Heart right ventricle (tissue), 16 donors: Measurements from ENCODE around the gene STOML1. TPM values are rescaled to one million over a fixed set of nuclear protein-coding genes. Genes with fewer than 3 reads are reported as not detected.
A peak's percentile ranks its signal among the peaks of the same experiment; 100 is the strongest.

Experiments
- ATAC-seq, 8 donors: fragments of 200-7000 bp; cut with Tn5 transposase; one replicate each; pipeline ENCODE4 v1.9.1; 2020; ENCODE audit warnings: mild to moderate bottlenecking in 8 of 8, moderate library complexity in 8 of 8, moderate number of reproducible peaks in 1 of 8
- DNase-seq, 2 donors: peaks; one replicate each; pipeline ENCODE4 v3.0.0-alpha.2; 2020
- H3K27ac ChIP-seq, 10 donors: fragments of 200-600 bp; sonication (generic) in 2 of 10; one replicate each; pipeline versions ENCODE4 v1.5.0 to v1.8.0; 2020 to 2022; ENCODE audit warnings: mild to moderate bottlenecking in 3 of 10
- H3K27me3 ChIP-seq, 7 donors: fragments of 200-600 bp; one replicate each; pipeline ENCODE4 v1.8.0; 2021 to 2022; ENCODE audit warnings: mild to moderate bottlenecking in 2 of 7
- H3K36me3 ChIP-seq, 9 donors: fragments of 200-600 bp; sonication (generic) in 1 of 9; one replicate each; pipeline versions ENCODE4 v1.5.0 to v1.8.0; 2020 to 2022; ENCODE audit warnings: mild to moderate bottlenecking in 2 of 9
- H3K4me1 ChIP-seq, 9 donors: fragments of 200-600 bp; sonication (generic) in 1 of 9; one replicate each; pipeline versions ENCODE4 v1.5.0 to v1.8.0; 2020 to 2022; ENCODE audit warnings: mild to moderate bottlenecking in 4 of 9
- H3K4me3 ChIP-seq, 10 donors: fragments of 200-600 bp; sonication (generic) in 2 of 10; one replicate each; pipeline versions ENCODE4 v1.5.0 to v1.8.0; 2020 to 2022; ENCODE audit warnings: mild to moderate bottlenecking in 7 of 10, moderate library complexity in 2 of 10
- H3K9me3 ChIP-seq, 11 donors: fragments of 200-600 bp in 10 of 11; sonication (generic) in 2 of 11; one replicate each; pipeline versions ENCODE4 v1.5.0 to v1.8.0; 2013 to 2022; ENCODE audit warnings: mild to moderate bottlenecking in 2 of 11, control low read depth in 1 of 11, moderate library complexity in 1 of 11
- WGBS, 2 donors: extraction: QIAGEN DNeasy Blood & Tissue Kit; methylation state at CpG; one replicate each; pipeline ENCODE4 v1.1.7; 2013; ENCODE audit warnings: inconsistent platforms in 1 of 2; 5-methylcytosine and 5-hydroxymethylcytosine counted together
- intact Hi-C, 10 donors: fragments of 100-400 bp; cut with DNase I; formaldehyde crosslinking; loops; one replicate each; pipeline versions ENCODE4 v1.11.1 to v1.14.2; 2022
- polyA plus RNA-seq, 2 donors: library from polyadenylated mRNA; stranded (reverse); fragments of 200-250 nt; gene quantifications; one replicate each; pipeline ENCODE4 v1.2.3, GENCODE V29; 2013
- total RNA-seq, 10 donors: library from RNA; stranded (reverse); fragmentation: NEBNext Ultra II Directional in 3 of 10; extraction: Animal tissue kit (Norgen Biotek cat#: 25700) in 3 of 10; gene quantifications; one replicate each; pipeline versions ENCODE4 v1.2.1 to v1.2.4, GENCODE V29; 2021 to 2023
- TF ChIP-seq, protein P1 (sequence below), 9 donors: fragments of 200-600 bp; sonication (generic) in 2 of 9; IDR thresholded peaks; one replicate each; pipeline versions ENCODE4 v1.5.0 to v1.8.0; 2021 to 2022; ENCODE audit warnings: antibody characterized with exemption in 9 of 9, mild to moderate bottlenecking in 5 of 9, moderate library complexity in 1 of 9
- donor health status: Arrhythmogenic right ventricular cardiomyopathy.
- donor health status: ischemic (EF 13 %, LVEDD 7.1; RV severe dilation, severe dysfunction).
- donor health status: healthy with polysubstance abuse.
- donor health status: DM: no; HTN: yes; CAD: no.
- donor health status: DM: no; HTN: no; CAD: no.
- donor health status: ischemic (EF 25% LVEDD 6.9; RV normal size, moderate dysfunction).
- donor health status: ischemic (EF 25% LVEDD 5.7; RV mildly dilated, moderate dysfunction).
- donor health status: healthy.
- donor health status: DM: yes; HTN: yes; CAD: no.
- donor health status: Ischemic cardiomyopathy.
- donor health status: ischemic (EF 35%, LVEDD 5.7; RV mildly dilated, moderate dysfunction).
- donor health status: nonischemic (EF 11% LVEDD 7.7; RV severe dilation, severe dysfunction).
- donor health status: DM: yes; HTN: yes; CAD: no.
- donor health status: PGD.
- donor health status: ischemic (EF 29% LVEDD 5.4; RV normal size, mild dysfunction).
- donor health status: nonischemic (EF 23%, LVEDD 6.1; RV moderate dilation, normal function).

STOML1 gene
- total and polyA plus RNA-seq, 12 donors: 21.1 to 38.4 (median 28.2) TPM

DNA sequence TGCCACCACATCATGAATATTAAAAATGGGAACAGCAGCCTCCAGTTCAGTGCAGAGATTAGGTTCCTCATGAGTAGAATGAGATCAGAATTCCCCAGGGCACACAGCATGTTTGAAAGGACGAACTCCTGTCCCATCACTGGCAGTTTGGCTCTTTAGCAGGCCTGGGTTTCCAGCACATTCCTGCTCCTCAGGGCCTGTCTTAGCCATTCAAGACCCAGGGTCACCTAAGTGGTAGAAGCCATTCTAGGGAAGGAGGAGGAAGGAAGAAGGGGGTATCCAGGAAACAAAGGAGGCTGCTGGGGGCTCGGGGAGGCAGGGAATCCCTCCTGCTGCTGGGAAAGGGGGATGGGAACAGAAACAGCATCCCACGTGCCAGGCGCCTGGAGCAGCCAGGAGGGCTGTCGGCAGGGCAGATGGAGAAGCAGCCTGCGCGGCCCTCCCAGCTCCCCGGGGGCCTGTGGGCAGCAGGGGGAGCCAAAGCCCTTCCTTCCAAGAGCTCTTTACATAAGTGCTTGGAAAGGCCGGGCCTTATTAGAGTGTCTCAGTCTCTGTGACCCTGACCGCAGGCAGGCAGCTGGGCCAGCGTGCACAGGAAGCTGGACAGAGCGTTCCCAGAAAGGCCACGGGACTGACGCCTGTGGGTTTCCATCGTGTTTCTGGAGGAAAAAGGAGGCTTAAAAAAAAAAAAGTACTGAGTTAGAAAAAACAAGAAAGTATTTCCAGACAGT lies 41.1 kb downstream of the STOML1 start:
- intact Hi-C loops: loop anchor here in 4 of 10 donors (1.0 to 2.0 kb wide), 2 partner anchors 13 to 14 kb away; no protein-coding TSS in a partner anchor
- H3K27ac ChIP-seq: peak overlapping the region; percentile 87 to 97 (median 92)
- 3 to 6% methylated on average over 15 of the region's 15 CpGs for WGBS, 2 donors

DNA sequence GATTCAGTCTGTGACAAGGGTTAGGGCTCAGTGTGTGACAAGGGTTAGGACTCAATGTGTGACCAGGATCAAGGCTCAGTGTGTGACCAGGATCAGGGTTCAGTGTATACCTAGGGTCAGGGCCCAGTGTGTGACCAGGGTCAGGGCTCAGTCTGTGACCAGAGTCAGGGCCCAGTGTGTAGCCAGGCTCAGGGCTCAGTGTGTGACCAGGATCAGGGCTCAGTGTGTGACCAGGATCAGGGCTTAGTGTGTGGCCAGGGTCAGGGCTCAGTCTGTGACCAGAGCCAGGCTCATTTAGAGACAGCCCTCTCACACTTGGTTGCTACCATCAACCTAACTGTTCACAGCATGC lies 41.6 kb downstream of the STOML1 start:
- Histone ChIP-seq H3K36me3 (peaks cover 0 to 47% (median 15%) of the 10 kb centered on the region in 9 donors), H3K27ac (peak overlapping the region; percentile 87 to 97 (median 92)), H3K27me3 (no peaks in the 10 kb centered on the region), H3K4me1 (peaks cover 15 to 40% (median 32%) of the 10 kb centered on the region in 9 donors), H3K9me3 (no peaks in the 10 kb centered on the region), H3K4me3 (no peak overlapping the region)
- intact Hi-C loops: loop anchor here in 2 of 10 donors (2.0 kb wide), 1 partner anchor 14 kb away; no protein-coding TSS in a partner anchor
- TF ChIP-seq, protein P1, sequence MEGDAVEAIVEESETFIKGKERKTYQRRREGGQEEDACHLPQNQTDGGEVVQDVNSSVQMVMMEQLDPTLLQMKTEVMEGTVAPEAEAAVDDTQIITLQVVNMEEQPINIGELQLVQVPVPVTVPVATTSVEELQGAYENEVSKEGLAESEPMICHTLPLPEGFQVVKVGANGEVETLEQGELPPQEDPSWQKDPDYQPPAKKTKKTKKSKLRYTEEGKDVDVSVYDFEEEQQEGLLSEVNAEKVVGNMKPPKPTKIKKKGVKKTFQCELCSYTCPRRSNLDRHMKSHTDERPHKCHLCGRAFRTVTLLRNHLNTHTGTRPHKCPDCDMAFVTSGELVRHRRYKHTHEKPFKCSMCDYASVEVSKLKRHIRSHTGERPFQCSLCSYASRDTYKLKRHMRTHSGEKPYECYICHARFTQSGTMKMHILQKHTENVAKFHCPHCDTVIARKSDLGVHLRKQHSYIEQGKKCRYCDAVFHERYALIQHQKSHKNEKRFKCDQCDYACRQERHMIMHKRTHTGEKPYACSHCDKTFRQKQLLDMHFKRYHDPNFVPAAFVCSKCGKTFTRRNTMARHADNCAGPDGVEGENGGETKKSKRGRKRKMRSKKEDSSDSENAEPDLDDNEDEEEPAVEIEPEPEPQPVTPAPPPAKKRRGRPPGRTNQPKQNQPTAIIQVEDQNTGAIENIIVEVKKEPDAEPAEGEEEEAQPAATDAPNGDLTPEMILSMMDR (IDR thresholded peaks at IDR 0.05): no peak
- ATAC-seq (no peak), DNase-seq (no peak)

More for the DNA sequence above, 41.1 kb downstream of the STOML1 start:
- H3K27me3 ChIP-seq: no peaks in the 10 kb centered on the region
- TF ChIP-seq, protein P1 (IDR thresholded peaks at IDR 0.05): peak; percentile 58 to 94 (median 87)
- peak; percentile 90 to 98 (median 96) for ATAC-seq
- H3K9me3 ChIP-seq: no peaks in the 10 kb centered on the region
- peak; percentile 91 to 96 for DNase-seq
- H3K4me3 ChIP-seq: no peak overlapping the region
- H3K4me1 ChIP-seq: peaks cover 15 to 44% (median 33%) of the 10 kb centered on the region in 9 donors
- H3K36me3 ChIP-seq: peaks cover 0 to 47% (median 15%) of the 10 kb centered on the region in 9 donors

DNA sequence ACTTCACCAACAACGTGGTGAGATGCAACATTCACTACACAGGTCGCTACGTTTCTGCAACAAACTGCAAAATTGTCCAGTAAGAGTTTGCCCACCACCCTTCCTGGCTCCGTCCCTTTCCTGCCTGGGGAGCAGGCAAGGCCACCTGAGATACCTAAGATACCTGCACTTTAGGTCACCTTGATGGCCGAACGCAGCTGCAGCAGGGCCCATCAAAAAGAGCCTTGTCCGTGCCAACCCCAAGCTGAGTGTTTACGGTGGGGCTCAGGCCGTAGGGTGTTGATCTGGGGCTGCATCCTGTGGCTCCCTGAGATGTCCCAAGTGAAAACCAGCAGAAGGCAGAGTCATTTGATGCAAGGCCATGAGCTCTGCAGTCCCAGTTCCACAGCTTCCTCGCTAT lies 42.6 kb downstream of the STOML1 start:
- Histone ChIP-seq H3K36me3 (peaks cover 0 to 47% (median 15%) of the 10 kb centered on the region in 9 donors), H3K9me3 (no peaks in the 10 kb centered on the region), H3K4me3 (no peak overlapping the region), H3K4me1 (peaks cover 15 to 45% (median 32%) of the 10 kb centered on the region in 9 donors), H3K27me3 (no peaks in the 10 kb centered on the region), H3K27ac (peak overlapping the region in 2 of 10 donors; percentile 95 to 97)
- intact Hi-C loops: no loop called here
- TF ChIP-seq, protein P1 (IDR thresholded peaks at IDR 0.05): no peak
- 92% methylated on average over 10 of the region's 10 CpGs for whole genome bisulfite sequencing, 2 donors
- DNase-seq (no peak), ATAC-seq (no peak)

DNA sequence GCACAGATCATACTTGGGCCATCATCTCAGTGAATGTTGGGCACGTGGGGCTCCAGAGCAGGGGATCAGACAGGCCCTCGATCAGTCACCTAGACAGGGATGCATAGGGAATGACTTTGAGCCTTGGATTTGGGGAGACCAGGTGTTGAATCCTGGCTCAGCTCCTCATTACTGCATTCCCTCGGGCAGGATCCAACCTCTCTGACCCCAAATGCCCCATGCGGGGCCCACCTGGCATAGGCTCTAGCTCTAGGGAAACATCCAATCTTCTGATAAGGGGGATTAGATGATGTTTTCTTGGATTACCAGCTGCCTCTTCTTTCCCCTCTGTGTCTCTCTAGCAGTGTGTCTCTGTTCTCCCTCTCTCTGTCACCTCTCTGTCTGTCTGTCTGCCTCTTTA lies 43.1 kb downstream of the STOML1 start:
- ATAC-seq: no peak
- DNase-seq: no peak
- Histone ChIP-seq H3K27me3 (no peaks in the 10 kb centered on the region), H3K36me3 (peaks cover 0 to 47% (median 15%) of the 10 kb centered on the region in 9 donors), H3K4me3 (no peak overlapping the region), H3K4me1 (peaks cover 15 to 50% (median 32%) of the 10 kb centered on the region in 9 donors), H3K9me3 (no peaks in the 10 kb centered on the region), H3K27ac (peak overlapping the region in 2 of 10 donors; percentile 24 to 95)
- 76 to 81% methylated on average over 4 of the region's 4 CpGs for WGBS, 2 donors
- TF ChIP-seq, protein P1 (IDR thresholded peaks at IDR 0.05): no peak
- intact Hi-C loops: no loop called here
